Activated T-cell treated with anti-CD3 and anti-CD28 coated beads, Interleukin-2, amount 50 U/mL, for 48 hours (primary cell): ENCODE measurements around the gene TSSC4.

Source experiments
- DNase-seq, 2 experiments: peaks; one replicate each; pipeline ENCODE4 v3.0.0-alpha.2; 2020

Gene TSSC4

DNA sequence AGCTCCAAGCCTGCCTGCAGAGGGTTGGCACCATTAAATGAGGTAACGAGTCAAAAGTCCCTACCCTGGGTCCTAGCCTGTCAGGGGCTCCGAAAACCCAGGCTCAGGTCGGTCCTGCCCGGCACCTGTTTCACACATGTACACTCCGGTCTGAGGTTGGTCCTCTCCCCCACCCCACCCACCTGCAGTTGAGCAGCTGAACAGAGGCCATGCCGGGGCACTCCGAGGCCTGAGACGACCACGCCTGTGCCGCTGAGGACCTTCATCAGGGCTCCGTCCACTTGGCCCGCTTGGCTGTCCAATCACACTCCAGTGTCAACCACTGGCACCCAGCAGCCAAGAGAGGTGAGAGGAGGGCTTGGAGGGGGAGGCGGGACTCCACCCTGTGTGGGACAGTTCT is 1.6 kb downstream of the TSSC4 start:
- no peak for DNase-seq

GRCh38 chr11:2402890-2403645 is 2.5 kb downstream of the TSSC4 start:
- no peak for DNase-seq

GRCh38 chr11:2404735-2405196 is 4.2 kb downstream of the TSSC4 start:
- DNase-seq = no peak

DNA sequence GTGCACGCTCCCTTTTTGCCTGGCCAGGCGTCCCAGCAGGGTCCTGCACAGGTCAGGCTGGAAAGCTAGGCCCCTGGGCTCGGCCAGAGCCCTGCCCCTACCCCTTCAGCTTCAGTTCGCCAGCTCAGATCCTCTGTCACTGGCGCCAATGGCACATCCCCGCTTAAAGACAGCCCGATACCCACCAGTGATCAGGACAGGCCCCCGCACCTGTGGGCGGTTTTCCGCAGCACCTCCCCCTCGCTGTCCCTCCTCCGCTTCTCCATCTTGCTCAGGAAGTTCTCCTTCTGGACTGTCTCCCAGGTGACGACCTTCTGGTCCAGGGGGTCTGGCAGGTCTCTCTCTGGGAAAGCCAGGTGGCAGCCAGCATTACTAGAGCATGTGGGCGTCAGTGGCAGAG is 5.9 kb downstream of the TSSC4 start:
- DNase-seq = no peak

DNA sequence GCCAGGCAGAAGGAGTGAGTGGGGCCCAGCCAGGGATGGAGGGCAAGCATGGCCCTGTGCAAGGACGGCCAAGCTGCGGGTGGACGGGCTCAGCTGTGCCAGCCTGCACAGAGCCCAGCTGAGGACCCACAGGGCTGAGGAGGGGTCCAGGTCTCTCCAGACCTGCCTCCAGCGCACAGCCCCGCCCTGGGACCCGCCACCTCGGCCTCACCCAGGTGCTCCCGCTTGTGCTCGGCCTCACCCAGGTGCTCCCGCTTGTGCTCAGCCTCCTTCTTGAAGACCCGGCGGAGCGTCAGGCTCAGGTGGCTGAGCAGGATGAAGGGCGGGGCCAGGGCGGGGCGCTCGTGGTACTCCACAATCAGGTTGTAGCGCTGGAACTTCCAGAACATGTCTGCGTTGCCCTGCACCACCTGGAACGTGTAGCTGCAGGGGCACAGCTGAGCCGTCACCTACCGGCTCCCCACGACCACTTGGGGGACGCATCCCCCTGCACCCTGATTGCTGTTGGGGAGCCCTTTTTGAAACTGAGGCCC is 6.4 kb downstream of the TSSC4 start:
- no peak for DNase-seq

DNA sequence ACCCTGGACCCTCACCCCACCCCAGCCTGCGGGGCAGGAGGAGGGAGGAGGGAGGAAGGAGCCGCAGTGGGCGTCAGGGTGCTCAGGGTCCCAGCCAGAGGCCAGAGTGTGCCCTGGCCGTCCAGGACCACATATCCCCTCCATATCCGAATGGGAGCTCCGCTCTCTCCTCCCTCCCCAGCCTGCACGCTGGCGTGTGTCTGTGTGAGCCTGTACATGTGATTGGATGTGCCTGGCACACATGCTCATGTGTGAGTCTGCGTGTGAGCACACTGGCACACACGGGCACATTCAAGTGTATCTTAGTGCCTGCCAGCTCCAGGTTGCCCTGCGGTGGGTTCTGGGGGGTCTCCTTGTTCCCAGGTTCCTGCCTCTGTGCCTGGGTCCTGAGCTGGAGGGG is 8.1 kb downstream of the TSSC4 start:
- no peak for DNase-seq

- no peak for DNase-seq
Observed at GRCh38 chr11:2409126-2409525, 8.6 kb downstream of the TSSC4 start.

GRCh38 chr11:2409611-2410468 is 9.3 kb downstream of the TSSC4 start:
- DNase-seq = no peak

DNA sequence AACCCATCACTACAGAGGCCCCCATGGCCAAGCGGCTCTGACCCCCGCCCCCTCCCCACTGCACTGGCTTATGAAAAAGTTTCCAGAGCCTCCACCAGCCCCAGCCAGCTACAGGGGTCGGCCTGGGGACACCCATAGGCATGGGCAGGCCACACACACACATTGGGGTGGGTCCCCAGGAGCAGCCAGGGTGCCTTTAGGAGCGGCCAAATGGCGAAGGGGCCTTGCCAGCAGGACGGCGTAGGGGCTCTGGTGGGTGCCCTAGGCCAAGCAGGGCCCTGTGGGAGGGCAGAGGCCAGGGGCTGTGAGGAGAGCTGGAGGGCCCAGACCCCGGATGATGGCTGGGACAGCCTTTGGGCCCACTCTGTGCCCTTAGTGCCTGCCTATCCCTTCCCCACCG is 10.1 kb downstream of the TSSC4 start:
- DNase-seq = no peak

DNA sequence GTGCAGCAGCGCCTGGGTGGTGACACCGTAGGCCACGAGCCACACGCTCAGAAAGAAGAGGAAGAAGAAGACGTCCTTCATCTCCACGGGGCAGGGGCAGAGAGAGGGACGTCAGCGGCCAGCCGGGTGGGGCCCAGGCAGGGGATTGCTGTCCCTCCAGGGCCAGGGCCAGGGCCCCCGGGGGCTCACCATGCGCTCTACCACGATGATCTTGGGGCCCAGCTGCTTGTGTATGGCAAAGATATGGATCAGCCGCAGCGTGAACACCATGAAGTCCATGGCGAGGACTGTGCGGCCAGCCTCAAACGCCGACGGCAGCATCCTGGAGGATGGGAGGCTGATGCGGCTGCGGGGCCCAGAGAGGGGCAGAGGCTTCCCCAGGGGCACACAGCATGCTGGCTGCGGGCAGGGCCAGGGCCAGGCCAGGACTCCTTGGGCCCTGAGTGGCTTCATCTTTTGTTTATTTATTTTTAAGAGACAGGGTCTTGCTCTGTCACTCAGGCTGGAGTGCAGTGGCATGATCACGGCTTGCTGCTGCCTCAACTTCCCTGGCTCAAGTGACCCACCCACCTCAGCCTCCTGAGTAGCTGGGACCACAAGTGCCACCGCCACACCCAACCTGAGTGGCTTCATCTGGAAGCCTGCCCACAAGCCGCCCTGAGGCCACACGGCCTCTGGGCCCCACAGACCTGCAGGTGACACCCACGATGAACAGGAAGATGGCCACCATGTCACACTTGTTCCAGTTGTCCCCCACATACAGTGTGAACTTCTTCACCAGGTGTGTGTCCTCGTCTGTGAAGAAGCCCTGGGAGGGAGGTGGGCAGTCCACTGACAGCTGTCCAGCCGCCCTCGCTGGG is 11.1 kb downstream of the TSSC4 start:
- DNase-seq = no peak

DNA sequence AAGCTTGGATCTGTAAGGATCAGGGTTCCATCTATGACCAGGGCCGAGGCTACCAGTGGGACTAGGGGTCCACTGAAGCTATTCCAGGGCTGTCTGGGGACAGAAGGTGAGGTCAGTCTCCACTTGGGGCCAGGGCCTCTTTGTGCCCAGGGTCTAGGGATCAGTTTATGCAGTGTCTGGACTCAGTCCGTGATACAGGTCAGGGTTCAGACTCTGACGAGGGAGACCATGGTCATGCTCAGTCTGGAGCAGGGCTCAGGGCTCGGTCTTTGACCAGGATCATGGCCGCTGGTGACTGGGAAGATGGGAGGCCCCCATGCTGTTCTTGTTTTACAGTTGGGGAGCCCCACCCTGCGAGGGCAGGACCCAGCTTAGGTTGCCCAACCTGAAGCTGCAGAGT is 11.8 kb downstream of the TSSC4 start:
- no peak for DNase-seq

- DNase-seq = no peak
Observed at GRCh38 chr11:2413742-2414579, 13.4 kb downstream of the TSSC4 start.

- DNase-seq = no peak
Observed at GRCh38 chr11:2414616-2415015, 14.1 kb downstream of the TSSC4 start.

DNA sequence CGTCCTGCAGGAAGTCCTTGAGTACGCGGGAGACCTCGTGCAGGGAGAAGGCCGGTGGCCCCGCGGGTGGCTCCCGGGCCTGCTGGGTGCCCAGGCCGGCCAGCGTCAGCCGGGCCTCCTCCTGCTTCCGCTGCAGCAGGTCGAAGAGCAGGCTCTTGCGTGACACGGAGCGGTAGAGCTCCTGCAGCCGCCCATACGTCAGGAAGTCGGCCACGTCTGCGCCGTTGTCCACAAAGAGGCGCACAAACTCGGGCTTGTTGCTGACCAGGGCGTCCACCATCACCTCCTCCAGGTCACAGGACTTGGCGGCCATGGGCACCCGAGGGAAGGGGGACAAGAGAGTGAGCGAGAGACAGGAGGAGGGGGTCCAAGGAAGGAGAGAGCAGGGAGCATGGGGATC is 14.6 kb downstream of the TSSC4 start:
- no peak for DNase-seq

- DNase-seq = no peak
Observed at GRCh38 chr11:2415601-2416380, 15.2 kb downstream of the TSSC4 start.

DNA sequence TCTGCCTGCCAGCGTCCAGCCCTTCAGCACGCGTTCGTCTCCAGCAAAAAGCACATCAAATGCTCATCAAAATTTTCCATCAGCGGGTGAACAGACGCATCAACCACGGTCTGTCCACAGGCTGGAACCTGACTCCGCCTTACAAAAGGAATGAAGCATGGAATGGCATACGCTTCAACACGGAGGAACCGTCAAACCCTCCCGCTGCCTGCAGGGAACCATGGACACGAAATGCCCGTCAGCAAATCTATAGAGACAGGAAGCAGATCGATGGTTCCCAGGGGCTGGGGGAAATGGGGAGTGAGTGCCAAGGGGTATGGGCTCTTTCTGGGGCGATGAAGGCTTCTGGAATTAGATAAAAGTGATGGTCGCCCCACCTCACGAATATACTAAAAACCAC is 16.2 kb downstream of the TSSC4 start:
- DNase-seq = no peak

- DNase-seq = no peak
Observed at GRCh38 chr11:2417856-2418692, 17.5 kb downstream of the TSSC4 start.

DNA sequence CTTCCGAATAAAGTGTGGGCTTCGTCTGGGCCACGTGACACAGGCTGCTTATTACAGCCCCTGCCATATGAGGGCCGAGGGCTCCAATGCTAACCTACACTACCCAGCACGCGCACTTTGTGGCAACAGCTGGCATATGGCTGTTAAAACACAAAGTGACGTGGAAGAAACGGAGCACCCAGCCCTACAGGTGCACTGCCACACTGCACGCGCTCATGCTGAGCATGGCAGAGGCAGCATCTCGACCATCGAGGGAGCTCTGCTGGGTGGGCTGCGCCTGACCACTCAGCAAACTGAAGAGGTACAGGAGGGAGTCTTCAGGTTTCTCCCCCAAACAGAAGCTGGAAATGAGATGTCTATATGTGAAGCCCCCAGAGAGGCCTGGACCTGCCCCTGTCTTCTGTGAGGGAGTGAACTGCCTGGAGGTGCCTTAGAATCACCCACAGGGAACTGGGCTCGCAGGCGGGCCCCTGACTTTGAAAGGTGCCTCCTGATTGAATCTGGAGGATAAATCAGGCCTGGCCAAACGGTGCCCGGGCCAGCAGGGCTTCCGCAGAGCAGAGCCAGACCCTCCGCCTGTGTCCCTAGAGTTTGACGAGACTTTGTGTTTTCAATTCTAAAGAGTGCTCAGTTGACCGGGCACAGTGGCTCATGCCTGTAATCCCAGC is 18.3 kb downstream of the TSSC4 start:
- no peak for DNase-seq

DNA sequence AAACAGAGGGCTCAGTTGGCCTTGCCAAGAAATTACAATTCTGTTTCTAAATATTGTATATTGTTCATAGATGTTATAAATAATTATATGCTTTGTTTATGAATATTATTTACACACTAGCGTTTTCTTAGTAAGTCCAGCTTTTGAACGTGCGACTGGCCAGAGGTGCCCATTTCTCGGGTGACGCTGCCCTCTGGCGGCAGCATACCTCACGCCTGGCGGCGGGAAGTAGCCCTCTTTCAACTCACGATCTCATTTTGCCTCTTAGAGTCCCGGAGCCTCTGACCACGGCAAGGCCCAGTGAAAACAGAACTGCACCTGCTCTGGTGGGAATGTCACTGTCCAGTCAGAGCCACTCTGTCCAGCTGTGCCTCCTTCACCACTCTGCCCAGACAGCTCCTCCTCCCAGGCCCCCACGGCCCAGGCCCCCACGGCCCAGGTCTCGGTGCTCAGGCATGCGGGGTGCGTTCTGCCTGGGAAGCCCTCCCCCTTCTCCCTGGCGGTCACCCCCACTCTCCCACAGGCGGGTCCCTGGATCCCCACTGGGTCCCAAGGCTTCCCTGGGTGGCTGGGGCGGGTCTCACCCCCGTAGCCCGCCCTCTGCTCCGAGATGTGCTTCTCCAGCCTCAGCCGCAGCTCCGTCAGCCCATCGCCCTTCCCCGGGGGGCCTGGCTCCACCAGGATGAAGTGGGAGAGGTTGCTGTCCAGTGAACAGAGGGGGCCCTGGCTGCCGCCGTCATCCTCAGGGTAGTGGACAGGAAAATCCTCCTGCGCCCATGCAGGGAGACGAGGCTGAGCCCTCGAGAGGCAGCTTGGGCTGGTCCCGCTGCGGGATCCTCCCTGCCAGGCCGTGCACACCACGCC is 19.3 kb downstream of the TSSC4 start:
- DNase-seq = peak; percentile 75 to 80
